ENCODE results near the gene PPEF2.

Gene PPEF2

GRCh38 chr4:75831856-75832405, 70.3 kb downstream of the PPEF2 start:
- no peak for DNase-seq (ENCODE audit: low spot score)

GRCh38 chr4:75830906-75831305, 71.3 kb downstream of the PPEF2 start:
- DNase-seq (ENCODE audit: low spot score) = no peak

DNA sequence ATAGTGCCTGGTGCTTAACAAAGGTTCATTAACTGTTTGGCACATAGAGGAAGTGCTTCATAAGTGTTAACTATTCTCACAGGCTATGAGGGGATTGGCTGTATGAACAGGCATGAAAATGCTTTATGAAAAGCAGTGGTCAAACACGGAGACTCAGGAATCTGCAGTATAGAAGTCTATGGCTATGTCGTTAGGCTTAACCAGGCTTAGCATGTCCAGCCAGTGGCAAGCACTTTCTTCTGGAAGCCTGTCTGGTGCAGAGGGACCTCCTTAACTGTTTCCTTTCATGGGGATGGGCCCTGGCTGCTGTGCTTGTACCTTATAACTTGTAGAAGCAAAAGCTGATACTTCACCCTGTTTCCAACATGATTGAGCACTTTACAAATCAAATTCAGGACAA, 78.4 kb downstream of the PPEF2 start:
- no peak for DNase-seq (ENCODE audit: low spot score)

- no peak for DNase-seq (ENCODE audit: low spot score)
Observed at GRCh38 chr4:75822416-75822815, 79.8 kb downstream of the PPEF2 start.

GRCh38 chr4:75821966-75822365, 80.3 kb downstream of the PPEF2 start:
- DNase-seq (ENCODE audit: low spot score) = no peak

DNA sequence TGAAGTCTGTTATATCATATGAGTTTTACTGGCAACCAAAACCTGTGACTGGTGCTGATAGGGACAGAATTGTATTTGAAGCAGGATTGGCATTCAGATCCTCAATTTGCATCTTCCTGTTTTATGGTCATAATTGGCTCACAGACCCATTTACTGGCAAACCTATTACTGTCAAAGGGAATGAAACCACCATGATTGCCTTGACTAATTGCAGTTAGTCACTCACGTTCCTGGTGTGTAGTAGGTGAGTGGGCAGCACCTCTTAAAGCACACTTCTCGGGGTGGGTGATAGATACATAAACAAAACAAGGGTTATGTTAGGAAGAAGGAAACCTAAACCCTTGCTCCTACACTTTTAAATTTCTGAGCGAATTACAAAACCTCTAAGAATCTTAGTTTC, 81.0 kb downstream of the PPEF2 start:
- no peak for DNase-seq (ENCODE audit: low spot score)

- no peak for DNase-seq (ENCODE audit: low spot score)
Observed at GRCh38 chr4:75820676-75821075, 81.6 kb downstream of the PPEF2 start.

GRCh38 chr4:75820197-75820596, 82.1 kb downstream of the PPEF2 start:
- no peak for DNase-seq (ENCODE audit: low spot score)

GRCh38 chr4:75819121-75819520, 83.1 kb downstream of the PPEF2 start:
- DNase-seq (ENCODE audit: low spot score) = no peak

GRCh38 chr4:75817901-75818300, 84.4 kb downstream of the PPEF2 start:
- no peak for DNase-seq (ENCODE audit: low spot score)

Data from hematopoietic multipotent progenitor cell treated with erythropoietin and hydrocortisone succinate and interleukin-3 and kit ligand, for 17 days (in vitro differentiated cells).